ENCODE measurements around the gene MREG. TPM values are rescaled to one million over a fixed set of nuclear protein-coding genes. Genes with fewer than 3 reads are reported as not detected.

MREG gene
- total RNA-seq, 1 donor from 2014 or later: 19.1 TPM

- H3K27ac Mint-ChIP-seq: no peak overlapping the region
These were observed 20.7 kb upstream of the MREG start for GRCh38 chr2:216034065-216034464.

GRCh38 chr2:216033403-216033802 is 20.1 kb upstream of the MREG start:
- no peaks in the 10 kb centered on the region for H3K9me3 Mint-ChIP-seq
- H3K4me3 Mint-ChIP-seq: no peak overlapping the region
- TF ChIP-seq EZH2 (IDR thresholded peaks at IDR 0.05) (no peak), EZH2phosphoT487 (IDR thresholded peaks at IDR 0.05) (no peak), CTCF (IDR thresholded peaks at IDR 0.05) (no peak)
- Histone ChIP-seq H3K27ac (no peak overlapping the region), H3K79me2 (ENCODE audit: low read depth) (no peaks in the 10 kb centered on the region), H3K36me3 (no peaks in the 10 kb centered on the region), H2AFZ (replicated peaks) (no peak overlapping the region), H3F3A (ENCODE audit: low read depth) (no peaks in the 10 kb centered on the region), H3K9ac (no peak overlapping the region), H3K27me3 (no peaks in the 10 kb centered on the region), H3K9me3 (ENCODE audit: low read depth) (no peaks in the 10 kb centered on the region), H3K4me1 (no peaks in the 10 kb centered on the region), H3K4me3 (no peak overlapping the region), H3K4me2 (no peak overlapping the region), H4K20me1 (ENCODE audit: low read depth) (no peaks in the 10 kb centered on the region)
- no peaks in the 10 kb centered on the region for H3K27me3 Mint-ChIP-seq (ENCODE audit: insufficient read depth, low read depth)
- H3K4me1 Mint-ChIP-seq: no peaks in the 10 kb centered on the region
- peaks cover 2% of the 10 kb centered on the region for H3K36me3 Mint-ChIP-seq
- DNase-seq (ENCODE audit: low spot score): no peak
- H3K27ac Mint-ChIP-seq: no peak overlapping the region

More at GRCh38 chr2:216034065-216034464, 20.7 kb upstream of the MREG start:
- DNase-seq (ENCODE audit: low spot score): peak; percentile 60
- Histone ChIP-seq H3K36me3 (no peaks in the 10 kb centered on the region), H3F3A (ENCODE audit: low read depth) (no peaks in the 10 kb centered on the region), H3K9ac (no peak overlapping the region), H3K27me3 (no peaks in the 10 kb centered on the region), H3K4me3 (no peak overlapping the region), H2AFZ (replicated peaks) (no peak overlapping the region), H3K4me1 (no peaks in the 10 kb centered on the region), H3K27ac (no peak overlapping the region), H3K9me3 (ENCODE audit: low read depth) (no peaks in the 10 kb centered on the region), H4K20me1 (ENCODE audit: low read depth) (no peaks in the 10 kb centered on the region), H3K4me2 (no peak overlapping the region), H3K79me2 (ENCODE audit: low read depth) (no peaks in the 10 kb centered on the region)
- H3K36me3 Mint-ChIP-seq: peaks cover 2% of the 10 kb centered on the region
- H3K4me3 Mint-ChIP-seq: no peak overlapping the region
- no peaks in the 10 kb centered on the region for H3K4me1 Mint-ChIP-seq
- H3K9me3 Mint-ChIP-seq: no peaks in the 10 kb centered on the region
- TF ChIP-seq CTCF (IDR thresholded peaks at IDR 0.05): peak; percentile 88
- no peak for TF ChIP-seq EZH2phosphoT487 (IDR thresholded peaks at IDR 0.05)
- TF ChIP-seq EZH2 (IDR thresholded peaks at IDR 0.05): no peak
- H3K27me3 Mint-ChIP-seq (ENCODE audit: insufficient read depth, low read depth): no peaks in the 10 kb centered on the region

- no peak overlapping the region for H2AFZ ChIP-seq (replicated peaks)
- H3K9me3 ChIP-seq (ENCODE audit: low read depth): no peaks in the 10 kb centered on the region
- H3F3A ChIP-seq (ENCODE audit: low read depth): no peaks in the 10 kb centered on the region
- no peak for DNase-seq (ENCODE audit: low spot score)
- H3K36me3 ChIP-seq: no peaks in the 10 kb centered on the region
- Mint-ChIP-seq H3K27me3 (ENCODE audit: insufficient read depth, low read depth) (no peaks in the 10 kb centered on the region), H3K27ac (no peak overlapping the region), H3K4me1 (no peaks in the 10 kb centered on the region), H3K4me3 (no peak overlapping the region), H3K9me3 (no peaks in the 10 kb centered on the region), H3K36me3 (peaks cover 2% of the 10 kb centered on the region)
- no peak overlapping the region for H3K4me3 ChIP-seq
- no peak overlapping the region for H3K9ac ChIP-seq
- H3K4me1 ChIP-seq: no peaks in the 10 kb centered on the region
- H4K20me1 ChIP-seq (ENCODE audit: low read depth): no peaks in the 10 kb centered on the region
- H3K27ac ChIP-seq: no peak overlapping the region
- no peak for TF ChIP-seq CTCF (IDR thresholded peaks at IDR 0.05)
- TF ChIP-seq EZH2 (IDR thresholded peaks at IDR 0.05): no peak
- no peak for TF ChIP-seq EZH2phosphoT487 (IDR thresholded peaks at IDR 0.05)
- H3K27me3 ChIP-seq: no peaks in the 10 kb centered on the region
- no peak overlapping the region for H3K4me2 ChIP-seq
- no peaks in the 10 kb centered on the region for H3K79me2 ChIP-seq (ENCODE audit: low read depth)
These were observed 18.8 kb upstream of the MREG start for GRCh38 chr2:216031960-216032689.

Measured in neural progenitor cell (in vitro differentiated cells).